GM19351 (cell line): ENCODE measurements around the gene KRTAP4-8.
"Not testable (repeated sequence)": the region's sequence is repeated elsewhere in the genome, so short reads cannot be mapped to it uniquely, and the experiment has no call there.

Experiments
- ATAC-seq: cut with Tn5 transposase; IDR thresholded peaks from one replicate; pipeline ENCODE4 v1.9.1; 2021; ENCODE audit warnings: mild to moderate bottlenecking, moderate library complexity; ENCODE audit not compliant: unreplicated experiment

KRTAP4-8 gene

DNA sequence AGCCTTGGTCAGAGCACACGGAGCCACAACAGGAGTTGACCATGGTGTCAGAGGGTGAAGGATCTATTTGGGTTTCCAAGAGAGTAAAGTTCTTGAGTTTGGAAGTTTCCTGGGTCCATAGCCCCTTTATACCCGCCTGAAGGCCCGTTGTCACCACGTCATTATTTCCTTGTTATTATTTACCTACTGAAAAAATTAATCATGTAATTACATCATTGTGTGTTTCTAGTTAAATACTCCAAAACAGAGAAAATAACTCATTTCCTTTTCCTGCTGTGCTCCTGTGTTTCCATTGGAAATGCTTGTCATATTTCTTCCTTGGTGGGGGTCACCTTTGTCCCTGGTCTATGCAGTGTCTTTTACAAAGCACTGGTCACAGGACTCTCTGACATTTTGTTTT, at the start of gene KRTAP4-8:
TSS of gene KRTAP4-8 (minus strand) at position 101 of the 400 bp plus-strand sequence. CDS start at position 43, 58 bp downstream.
- no peak for ATAC-seq

DNA sequence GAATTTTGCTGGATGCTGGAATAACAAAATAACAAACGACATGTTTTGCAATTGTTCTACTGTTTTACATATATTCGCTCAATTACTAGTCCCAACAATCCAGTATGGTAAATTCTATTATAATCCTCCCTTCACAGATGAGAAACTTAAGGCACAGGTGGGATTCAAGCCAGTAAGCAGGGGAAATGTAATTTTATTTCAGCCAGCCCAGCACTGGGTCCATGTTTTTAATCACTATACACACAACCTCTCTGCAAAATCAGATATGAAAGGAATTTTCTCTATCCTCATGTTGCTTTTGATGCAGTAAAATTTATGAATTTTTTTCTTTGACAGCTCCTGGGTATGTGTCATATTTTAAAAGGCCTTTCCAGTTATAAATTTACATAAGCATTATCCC, 47.3 kb upstream of the KRTAP4-8 start:
- ATAC-seq = no peak

DNA sequence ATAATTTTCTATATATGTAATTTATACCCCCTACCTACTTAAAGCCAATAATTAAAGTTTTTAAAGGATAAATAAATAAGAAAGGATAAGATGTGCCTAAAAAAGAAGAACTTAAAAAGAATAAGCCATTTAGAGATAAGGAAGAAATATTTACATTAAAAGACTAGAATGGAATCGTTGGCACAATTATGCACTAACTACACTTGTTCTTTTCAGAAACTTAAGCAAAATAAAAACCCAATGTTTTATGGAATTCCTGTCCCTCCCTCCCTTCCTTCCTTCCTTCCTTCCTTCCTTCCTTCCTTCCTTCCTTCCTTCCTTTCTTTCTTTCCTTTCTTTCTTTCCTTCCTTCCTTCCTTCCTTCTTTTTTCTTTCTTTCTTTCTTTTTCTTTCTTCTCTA, 46.9 kb upstream of the KRTAP4-8 start:
- ATAC-seq = no peak

DNA sequence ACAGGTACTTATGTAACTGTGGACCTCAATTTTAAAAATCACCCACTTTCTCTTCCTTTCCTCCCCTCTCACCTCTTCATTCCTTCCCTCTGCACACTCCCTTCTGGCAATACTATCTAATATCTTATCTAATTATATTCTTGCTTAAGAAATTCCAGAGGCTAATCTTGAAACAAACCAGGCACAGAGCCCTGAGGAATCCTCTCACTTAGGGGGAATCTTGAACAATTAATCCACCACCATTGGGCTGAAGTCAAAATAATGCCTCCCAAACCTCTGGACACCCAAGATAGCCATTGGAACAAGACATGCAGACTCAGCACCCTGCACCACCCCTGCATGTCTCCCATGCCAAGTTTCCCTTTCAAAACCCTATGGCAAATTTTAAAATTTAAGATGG, 43.4 kb upstream of the KRTAP4-8 start:
- ATAC-seq = no peak

DNA sequence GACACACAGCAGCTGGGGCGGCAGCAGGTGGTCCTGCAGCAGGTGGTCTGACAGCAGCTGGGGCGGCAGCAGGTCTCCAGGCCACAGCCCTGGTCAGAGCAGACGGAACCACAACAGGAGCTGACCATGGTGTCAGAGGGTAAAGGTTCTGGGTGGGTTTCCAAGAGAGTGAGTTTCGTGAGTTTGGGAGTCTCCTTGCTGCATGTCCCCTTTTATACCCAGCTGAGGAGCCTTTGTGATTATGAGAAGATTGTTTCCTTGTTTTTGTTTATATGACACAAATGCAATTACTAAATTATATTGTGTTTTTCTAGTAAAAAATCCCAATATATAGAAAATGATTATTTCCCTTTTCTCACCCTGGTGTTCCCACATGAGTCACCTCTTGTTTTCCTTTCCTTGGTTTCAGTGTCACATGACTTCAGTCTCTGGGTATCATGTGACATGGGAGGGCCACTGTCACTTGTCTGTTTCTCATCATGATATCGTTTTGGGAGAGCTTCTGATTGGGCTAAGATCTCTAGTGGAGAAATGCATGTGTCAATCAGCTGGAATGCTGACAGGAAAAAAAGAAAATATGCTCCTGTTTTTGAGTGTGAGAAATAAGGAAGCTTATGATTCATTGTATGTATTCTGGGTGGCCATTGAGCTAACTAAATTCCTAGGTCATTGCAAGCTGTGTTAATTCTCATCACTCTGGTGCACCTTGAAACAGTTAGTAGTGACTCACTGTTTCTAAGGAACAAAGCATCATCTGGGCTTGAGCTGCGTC, 42.6 kb upstream of the KRTAP4-8 start, which contains the start of gene KRTAP4-6:
TSS of gene KRTAP4-6 (minus strand) at position 185 of the 772 bp plus-strand sequence. CDS start at position 128, 57 bp downstream.
- no peak for ATAC-seq

DNA sequence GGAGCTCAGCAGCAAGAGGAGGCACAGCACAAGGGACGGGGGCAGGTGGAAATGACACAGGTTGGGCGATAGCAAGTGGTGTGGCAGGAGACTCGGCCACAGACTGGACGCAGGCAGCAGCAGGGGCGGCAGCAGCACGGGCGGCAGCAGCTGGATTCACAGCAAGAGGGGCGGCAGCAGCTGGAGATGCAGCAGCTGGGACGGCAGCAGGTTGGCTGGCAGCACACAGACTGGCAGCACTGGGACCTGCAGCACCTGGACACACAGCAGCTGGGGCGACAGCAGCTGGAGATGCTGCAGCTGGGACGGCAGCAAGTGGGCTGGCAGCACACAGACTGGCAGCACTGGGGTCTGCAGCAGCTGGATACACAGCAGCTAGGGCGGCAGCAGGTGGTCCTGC, 41.9 kb upstream of the KRTAP4-8 start:
- not testable (repeated sequence) for ATAC-seq

DNA sequence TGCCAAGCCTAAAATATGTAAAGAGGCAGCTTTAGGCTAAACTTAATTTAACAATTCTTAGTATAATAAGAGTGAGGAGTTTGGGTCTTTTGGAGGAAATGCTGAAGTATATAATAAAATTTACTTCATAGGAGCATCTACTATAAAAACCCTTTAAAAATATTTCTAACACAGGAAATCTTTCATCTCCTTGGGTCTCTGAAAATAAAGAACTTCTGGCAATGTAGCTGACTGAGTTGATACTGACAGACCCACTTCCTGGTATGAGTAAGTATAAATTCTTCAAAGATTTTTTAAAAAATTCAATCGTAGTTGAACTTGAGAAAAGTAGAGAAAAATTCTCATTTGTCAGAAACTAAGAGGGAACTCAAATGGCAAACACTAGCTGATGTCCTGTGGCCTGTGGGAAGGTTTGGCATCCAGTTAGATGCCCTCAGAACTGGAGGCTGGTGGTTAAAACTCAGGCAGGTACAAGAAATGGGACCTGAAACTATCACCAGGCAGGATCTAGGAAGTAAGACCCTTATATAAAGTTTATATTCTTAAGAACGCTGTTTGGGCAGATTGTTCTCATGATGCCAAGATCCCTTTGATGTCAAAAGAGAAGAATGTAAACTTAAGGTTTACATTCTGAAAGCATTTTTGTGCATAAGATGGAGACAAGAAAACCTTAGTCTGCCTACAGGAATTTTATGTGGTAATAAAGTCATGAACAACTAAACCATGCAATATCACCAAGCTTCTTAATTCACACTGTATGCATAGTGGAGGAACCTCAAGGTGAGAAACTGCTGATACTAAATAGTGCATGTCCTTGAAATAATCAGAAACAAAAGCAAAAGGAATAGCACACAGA, 36.2 kb upstream of the KRTAP4-8 start:
- ATAC-seq = no peak

DNA sequence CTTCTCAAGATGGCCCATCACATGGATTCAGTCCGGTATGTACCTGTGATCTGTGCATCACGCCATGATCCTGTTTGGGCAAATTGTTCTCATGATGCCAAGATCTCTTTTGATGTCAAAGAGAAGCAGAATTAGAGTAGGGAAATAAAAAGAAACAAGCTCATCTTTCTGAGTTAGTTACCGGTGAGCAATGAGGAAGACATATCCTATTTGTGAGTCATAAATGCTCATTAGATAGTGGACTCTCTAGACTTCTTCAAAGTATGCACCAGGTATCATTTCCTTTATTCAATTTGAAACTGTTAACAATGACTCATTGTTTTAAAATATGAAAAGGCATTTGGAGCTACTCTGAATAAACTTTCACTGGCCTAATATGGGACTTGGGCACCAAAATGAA, 34.0 kb upstream of the KRTAP4-8 start:
- ATAC-seq = no peak

DNA sequence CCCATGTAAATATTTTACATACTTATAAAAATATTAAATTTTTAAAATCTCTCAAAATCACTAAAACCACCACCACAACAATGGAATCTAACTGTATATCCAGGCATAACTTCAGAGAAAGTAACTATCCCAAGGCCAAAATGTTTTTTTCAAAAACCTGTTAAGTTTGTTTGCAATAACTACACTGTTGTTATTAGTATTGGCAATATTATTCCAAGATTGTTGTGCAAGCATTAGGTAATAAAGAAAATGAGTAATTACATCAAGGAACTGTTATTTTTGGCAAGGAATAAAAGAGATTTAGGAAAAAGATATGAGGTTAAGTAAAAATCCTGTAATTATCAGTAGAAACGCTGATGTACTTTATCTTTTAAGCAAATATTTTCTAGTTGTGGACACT, 29.4 kb upstream of the KRTAP4-8 start:
- ATAC-seq = no peak

DNA sequence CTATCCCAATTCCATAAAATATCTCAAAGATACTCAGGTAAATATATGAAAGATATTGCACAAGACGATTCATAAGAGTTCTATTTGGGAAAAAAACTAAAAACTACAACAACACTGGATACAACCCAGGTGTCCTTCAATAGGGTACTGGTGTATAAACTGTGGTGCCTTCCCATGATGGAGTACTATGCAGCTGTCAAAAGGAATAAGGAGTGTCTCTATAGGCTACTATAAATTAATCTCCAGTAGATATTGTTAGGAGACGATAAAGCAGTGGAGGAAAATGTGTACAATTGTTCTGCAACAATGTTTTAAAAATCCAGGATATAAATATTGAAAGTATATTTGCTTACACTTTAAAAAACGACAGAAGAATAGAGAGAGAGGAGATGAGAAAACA, 28.5 kb upstream of the KRTAP4-8 start:
- no peak for ATAC-seq

DNA sequence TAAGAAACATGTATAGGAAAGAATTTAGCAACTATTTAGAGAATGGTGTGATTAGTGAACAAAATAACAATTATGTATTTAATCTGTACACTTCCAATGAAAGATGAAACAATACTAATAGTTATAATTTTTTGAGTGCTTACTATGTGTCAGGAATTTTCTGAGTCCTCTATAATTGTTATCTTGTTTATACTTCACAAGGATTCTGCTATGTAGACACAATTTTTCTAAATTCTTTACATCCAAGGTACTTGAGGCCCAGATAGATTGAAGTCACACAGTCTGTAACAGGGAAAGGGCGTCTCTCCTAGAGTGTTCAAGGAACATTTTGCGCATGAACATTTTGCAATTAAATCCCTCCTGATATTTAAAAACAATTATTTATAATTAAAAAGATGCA, 27.1 kb upstream of the KRTAP4-8 start:
- ATAC-seq = no peak

DNA sequence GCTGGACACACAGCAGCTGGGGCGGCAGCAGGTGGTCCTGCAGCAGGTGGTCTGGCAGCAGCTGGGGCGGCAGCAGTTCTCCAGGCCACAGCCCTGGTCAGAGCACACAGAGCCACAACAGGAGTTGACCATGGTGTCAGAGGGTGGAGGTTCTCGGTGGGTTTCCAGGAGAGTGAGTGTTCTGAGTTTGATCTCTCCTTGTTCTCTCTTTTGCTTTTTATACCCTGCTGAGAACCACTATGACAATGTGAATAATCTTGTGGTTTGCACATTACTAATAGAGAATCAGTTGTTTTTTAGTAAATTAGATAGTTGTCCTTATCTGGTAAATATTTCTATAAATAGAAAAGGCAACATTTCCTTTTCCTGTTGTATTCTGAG, 26.0 kb upstream of the KRTAP4-8 start, which contains the start of gene KRTAP4-12:
TSS of gene KRTAP4-12 (minus strand) at position 192 of the 381 bp plus-strand sequence. CDS start at position 132, 60 bp downstream.
- ATAC-seq = not testable (repeated sequence)

DNA sequence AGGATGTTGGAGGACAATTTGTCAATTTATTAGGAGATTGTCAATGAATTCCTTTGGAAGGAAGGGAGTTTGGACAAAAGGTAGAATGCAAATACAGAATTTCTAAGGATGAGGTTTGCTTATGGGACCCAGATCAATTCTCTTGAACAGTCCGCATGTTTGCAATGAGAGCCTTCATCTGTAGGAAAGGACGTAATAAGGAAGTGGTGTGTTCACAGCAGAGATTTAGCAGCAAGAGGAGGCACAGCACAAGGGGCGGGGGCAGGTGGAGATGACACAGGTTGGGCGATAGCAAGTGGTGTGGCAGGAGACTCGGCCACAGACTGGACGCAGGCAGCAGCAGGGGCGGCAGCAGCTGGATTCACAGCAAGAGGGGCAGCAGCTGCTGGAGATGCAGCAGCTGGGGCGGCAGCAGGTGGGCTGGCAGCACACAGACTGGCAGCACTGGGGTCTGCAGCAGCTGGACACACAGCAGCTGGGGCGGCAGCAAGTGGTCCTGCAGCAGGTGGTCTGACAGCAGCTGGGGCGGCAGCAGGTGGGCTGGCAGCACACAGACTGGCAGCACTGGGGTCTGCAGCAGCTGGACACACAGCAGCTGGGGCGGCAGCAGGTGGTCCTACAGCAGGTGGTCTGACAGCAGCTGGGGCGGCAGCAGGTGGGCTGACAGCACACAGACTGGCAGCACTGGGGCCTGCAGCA, 25.5 kb upstream of the KRTAP4-8 start:
- not testable (repeated sequence) for ATAC-seq

DNA sequence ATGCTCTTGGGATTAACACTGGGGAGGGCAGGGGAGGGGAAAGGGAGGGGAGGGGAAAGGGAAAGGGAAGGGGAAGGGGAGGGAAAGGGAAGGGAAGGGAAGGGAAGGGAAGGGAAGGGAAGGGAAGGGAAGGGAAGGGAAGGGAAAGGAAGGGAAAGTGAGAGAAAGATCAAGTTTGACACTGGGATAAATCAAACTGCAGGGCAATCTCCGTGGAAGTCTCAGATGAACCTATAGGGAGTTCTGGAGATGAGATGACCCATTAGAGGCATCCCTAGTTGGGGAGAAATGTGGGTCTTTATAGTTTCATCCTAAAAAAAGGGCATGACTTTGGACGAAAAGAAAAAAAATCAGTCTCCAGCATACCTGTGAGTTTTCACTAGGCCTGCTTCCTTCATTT, 23.8 kb upstream of the KRTAP4-8 start:
- ATAC-seq = no peak

DNA sequence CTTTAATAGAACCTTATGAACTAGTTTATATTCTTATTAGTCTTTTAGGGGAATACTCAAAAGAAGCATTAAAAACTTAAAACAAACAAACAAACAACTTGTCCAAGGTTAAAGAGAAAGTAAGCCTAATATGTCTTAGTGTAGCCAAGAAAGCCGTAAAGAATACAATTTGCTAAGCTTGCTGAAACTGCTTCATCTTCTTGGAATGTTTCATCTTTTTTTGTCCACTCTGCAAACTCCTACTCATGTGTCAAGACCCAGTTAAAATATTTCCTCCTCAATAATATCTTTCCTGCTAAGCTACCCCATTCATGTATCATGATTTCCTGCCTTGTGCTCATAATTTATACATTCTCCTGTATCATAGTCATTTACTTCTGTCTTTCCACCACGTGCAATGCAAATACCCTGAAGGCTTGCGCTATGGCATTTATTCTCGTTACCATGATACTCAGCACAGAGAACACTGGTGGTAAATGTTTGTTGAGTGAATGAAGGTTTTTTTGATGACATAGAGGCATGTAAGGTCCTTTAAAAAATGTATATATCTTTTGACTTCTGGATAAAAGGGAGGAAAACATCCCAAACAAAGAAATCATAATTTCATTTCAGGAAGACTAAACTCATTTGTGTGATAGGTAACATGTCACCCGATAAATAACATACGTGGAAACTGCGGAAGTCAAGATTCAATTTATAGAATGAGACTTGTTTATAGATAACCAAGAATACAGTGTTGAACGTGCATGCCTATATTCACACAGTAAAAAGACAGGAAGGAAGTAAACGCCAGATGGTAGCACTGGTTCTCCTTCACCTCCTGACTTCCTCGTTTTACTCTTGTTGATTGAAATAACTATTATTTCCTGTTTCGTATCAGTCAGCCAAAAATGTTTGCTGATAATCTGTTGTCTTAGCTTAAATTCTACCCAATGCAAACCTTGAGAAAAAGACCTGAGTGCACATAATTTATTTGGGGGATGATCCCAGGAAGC, 22.1 kb upstream of the KRTAP4-8 start:
- not testable (repeated sequence) for ATAC-seq

DNA sequence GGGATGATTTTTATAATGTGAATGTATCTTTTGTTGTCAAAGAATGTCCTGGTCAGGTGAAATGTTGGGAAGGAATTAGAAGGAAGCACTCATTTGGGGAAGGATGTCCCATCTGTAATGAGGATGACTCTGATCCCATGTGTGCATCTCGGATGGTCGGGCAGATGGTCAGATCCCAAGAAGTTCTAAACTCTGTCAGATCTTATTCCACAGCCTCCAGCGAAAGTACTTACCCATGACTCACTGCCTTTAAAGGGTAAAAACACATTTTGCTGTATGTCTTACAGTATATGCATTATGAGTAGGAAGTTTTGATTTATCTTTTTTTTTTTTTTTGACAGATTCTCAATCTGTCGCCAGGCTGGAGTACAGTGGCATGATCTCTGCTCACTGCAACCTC, 20.8 kb upstream of the KRTAP4-8 start:
- ATAC-seq = no peak

DNA sequence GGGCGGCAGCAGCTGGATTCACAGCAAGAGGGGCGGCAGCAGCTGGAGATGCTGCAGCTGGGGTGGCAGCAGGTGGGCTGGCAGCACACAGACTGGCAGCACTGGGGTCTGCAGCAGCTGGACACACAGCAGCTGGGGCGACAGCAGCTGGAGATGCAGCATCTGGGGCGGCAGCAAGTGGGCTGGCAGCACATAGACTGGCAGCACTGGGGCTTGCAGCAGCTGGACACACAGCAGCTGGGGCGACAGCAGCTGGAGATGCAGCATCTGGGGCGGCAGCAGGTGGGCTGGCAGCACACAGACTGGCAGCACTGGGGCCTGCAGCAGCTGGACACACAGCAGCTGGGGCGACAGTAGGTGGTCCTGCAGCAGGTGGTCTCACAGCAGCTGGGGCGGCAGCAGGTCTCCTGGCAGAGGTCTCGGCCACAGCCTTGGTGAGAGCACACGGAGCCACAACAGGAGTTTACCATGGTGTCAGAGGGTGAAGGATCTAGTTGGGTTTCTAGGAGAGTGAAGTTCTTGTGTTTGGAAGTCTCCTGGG, 20.0 kb upstream of the KRTAP4-8 start, which contains the start of gene KRTAP4-11:
TSS of gene KRTAP4-11 (minus strand) at position 528 of the 541 bp plus-strand sequence. CDS start at position 470, 58 bp downstream.
- not testable (repeated sequence) for ATAC-seq

DNA sequence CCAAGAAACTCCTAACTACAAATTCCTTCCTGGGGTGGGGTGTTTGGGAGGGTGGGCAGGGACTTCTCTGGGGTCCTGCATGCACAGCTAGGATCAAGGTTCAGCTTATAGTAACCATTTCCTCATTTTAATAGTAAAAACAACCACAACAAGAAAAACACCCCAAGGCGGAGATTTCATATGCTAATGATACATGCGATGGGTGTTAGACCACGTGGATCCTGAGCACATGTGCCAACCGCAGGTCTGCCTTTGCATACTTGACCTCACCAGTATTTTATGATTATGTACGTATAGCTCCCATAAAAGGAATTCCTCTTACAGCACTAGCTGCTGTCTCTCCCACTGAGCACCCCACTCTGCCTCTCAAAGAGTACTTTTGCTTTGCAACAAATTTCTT, 18.4 kb upstream of the KRTAP4-8 start:
- no peak for ATAC-seq

DNA sequence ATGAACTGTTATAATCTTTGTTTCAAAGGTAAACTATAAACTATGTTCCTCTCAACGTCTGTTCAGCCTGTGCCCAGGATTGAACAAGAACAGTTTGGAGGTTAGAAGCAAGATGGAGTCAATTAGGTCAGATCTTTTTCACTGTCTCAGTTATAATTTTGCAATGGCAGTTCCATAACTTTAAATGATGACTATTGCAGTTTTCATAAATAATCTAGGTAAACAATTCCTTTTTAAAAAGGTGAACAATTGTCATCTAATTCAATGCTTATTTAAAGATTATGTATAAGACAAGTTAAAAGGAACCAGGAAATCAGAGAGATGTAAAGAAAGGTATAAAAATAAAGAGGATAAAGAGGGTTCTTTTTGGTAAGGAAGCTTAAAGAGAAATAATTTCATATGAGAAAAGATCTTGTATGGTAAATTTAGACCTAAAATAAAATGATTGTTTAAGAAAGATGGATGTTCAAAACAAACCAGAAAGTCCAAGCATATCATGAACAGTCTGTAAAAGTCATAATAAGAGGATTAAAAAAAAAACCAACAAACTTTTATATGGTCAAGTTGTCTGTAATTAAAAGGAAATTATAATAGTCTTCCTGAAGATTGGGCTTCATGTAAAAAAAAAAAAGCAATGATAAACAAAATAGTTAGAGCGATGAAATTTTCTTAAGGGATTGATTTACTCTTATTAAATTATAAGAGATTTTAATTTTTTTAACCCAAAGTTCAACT, 13.4 kb upstream of the KRTAP4-8 start:
- no peak for ATAC-seq
